Colonic mucosa (tissue), 4 donors: ENCODE measurements around the gene DCBLD2. TPM values are rescaled to one million over a fixed set of nuclear protein-coding genes. Genes with fewer than 3 reads are reported as not detected.

Source experiments
- DNase-seq: peaks from one replicate; pipeline ENCODE4 v3.0.0-alpha.2; 2020
- H3K27ac ChIP-seq: fragments of 200-600 bp; one replicate; pipeline ENCODE4 v1.8.0; 2021
- H3K27me3 ChIP-seq: fragments of 200-600 bp; one replicate; pipeline ENCODE4 v1.8.0; 2021
- H3K36me3 ChIP-seq: fragments of 200-600 bp; one replicate; pipeline ENCODE4 v1.8.0; 2021
- H3K4me1 ChIP-seq: fragments of 200-600 bp; one replicate; pipeline ENCODE4 v1.8.0; 2021; ENCODE audit warnings: mild to moderate bottlenecking
- H3K4me3 ChIP-seq: fragments of 200-600 bp; one replicate; pipeline ENCODE4 v1.8.0; 2021
- H3K9ac ChIP-seq, 2 donors: one replicate each; pipeline ENCODE4 v1.7.0; 2013; ENCODE audit warnings: control low read depth in 2 of 2, low read depth in 2 of 2, low read length in 2 of 2
- H3K9me3 ChIP-seq: fragments of 200-600 bp; one replicate; pipeline ENCODE4 v1.8.0; 2021
- intact Hi-C: fragments of 100-400 bp; cut with DNase I; formaldehyde crosslinking; loops from one replicate; pipeline ENCODE4 v1.14.1; 2022
- total RNA-seq, 2 donors: library from RNA; stranded (reverse); fragmentation: NEBNext Ultra II Directional in 1 of 2; extraction: Animal tissue kit (Norgen Biotek cat#: 25700) in 1 of 2; gene quantifications; one replicate each; pipeline ENCODE4 v1.2.1, GENCODE V29; 2021
- TF ChIP-seq, protein P1 (sequence below): fragments of 200-600 bp; IDR thresholded peaks from one replicate; pipeline ENCODE4 v1.8.0; 2022; ENCODE audit warnings: antibody characterized with exemption, mild to moderate bottlenecking
- donor health status: healthy.
- donor health status: DM: no; HTN: no; CAD: no.
- donor health status: DM: no; HTN: no; CAD: no.

DCBLD2 gene
- total RNA-seq, 2 donors from 2014 or later: 12.8 to 13.0 TPM

DNA sequence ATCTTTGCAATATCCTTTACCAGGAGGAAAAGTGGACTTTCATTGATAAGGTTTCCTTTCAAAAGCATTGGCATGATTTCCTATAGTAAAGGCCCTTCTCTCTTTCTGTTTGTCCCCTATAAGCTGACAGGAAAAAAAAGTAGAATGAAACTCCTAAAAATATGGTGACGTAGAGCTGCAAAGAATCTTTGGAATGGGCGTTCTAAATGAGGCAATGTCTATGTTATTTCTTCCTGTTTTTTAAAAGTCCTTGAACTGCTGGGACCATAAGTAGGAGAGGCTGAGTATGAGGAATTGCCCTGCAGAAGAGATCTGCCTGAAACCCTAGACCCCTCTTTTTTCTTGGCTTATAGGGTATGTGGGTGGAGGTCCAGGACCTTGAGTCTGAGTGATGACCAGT lies 121.2 kb downstream of the DCBLD2 start:
- TF ChIP-seq, protein P1, sequence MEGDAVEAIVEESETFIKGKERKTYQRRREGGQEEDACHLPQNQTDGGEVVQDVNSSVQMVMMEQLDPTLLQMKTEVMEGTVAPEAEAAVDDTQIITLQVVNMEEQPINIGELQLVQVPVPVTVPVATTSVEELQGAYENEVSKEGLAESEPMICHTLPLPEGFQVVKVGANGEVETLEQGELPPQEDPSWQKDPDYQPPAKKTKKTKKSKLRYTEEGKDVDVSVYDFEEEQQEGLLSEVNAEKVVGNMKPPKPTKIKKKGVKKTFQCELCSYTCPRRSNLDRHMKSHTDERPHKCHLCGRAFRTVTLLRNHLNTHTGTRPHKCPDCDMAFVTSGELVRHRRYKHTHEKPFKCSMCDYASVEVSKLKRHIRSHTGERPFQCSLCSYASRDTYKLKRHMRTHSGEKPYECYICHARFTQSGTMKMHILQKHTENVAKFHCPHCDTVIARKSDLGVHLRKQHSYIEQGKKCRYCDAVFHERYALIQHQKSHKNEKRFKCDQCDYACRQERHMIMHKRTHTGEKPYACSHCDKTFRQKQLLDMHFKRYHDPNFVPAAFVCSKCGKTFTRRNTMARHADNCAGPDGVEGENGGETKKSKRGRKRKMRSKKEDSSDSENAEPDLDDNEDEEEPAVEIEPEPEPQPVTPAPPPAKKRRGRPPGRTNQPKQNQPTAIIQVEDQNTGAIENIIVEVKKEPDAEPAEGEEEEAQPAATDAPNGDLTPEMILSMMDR: no peak
- H3K9me3 ChIP-seq: no peaks in the 10 kb centered on the region
- intact Hi-C loops: no loop called here
- H3K27me3 ChIP-seq: no peaks in the 10 kb centered on the region
- no peaks in the 10 kb centered on the region for H3K36me3 ChIP-seq
- H3K9ac ChIP-seq: no peak overlapping the region
- H3K4me3 ChIP-seq: no peak overlapping the region
- no peak for DNase-seq
- H3K4me1 ChIP-seq: no peaks in the 10 kb centered on the region
- no peak overlapping the region for H3K27ac ChIP-seq

DNA sequence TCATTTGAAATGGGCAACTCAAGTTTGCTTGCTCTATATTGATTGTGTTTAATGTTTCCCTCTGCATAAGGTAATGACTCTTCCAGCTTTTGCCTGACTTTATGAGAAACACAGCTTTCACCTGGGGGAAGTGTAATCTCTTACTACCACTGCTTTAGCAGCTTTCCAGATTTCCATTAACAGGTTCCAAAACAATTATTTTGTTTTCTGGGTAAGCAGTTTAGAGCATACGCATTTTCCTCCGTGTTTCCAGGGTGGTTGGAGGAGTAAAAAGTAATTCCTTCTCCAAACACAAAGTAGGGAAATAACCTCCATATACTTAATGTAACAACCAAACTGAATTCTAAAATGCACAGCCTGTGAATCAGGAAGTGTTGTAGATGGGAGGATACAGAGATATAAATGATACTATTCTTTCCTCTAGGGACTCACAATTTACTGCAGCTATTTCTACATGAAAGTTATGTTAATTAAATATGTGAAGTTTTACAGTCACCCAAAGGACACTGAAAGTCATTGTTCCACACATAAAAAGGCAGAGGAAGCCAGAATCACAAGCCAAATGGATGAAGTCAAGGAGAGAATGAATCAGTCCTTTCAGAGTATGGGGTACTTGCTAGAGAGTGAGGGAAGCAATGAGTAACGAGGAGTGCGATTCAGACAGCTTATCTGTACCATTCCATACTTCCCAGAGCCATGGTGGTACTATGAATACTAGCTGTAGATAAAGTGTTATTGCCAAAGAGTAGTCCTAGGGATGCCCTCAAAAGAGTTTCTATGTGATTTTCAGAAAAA lies 121.8 kb downstream of the DCBLD2 start:
- no peaks in the 10 kb centered on the region for H3K36me3 ChIP-seq
- no peak overlapping the region for H3K27ac ChIP-seq
- no peaks in the 10 kb centered on the region for H3K9me3 ChIP-seq
- no peaks in the 10 kb centered on the region for H3K4me1 ChIP-seq
- H3K27me3 ChIP-seq: no peaks in the 10 kb centered on the region
- no peak overlapping the region for H3K9ac ChIP-seq
- TF ChIP-seq, protein P1: no peak
- intact Hi-C loops: no loop called here
- no peak for DNase-seq
- H3K4me3 ChIP-seq: no peak overlapping the region

DNA sequence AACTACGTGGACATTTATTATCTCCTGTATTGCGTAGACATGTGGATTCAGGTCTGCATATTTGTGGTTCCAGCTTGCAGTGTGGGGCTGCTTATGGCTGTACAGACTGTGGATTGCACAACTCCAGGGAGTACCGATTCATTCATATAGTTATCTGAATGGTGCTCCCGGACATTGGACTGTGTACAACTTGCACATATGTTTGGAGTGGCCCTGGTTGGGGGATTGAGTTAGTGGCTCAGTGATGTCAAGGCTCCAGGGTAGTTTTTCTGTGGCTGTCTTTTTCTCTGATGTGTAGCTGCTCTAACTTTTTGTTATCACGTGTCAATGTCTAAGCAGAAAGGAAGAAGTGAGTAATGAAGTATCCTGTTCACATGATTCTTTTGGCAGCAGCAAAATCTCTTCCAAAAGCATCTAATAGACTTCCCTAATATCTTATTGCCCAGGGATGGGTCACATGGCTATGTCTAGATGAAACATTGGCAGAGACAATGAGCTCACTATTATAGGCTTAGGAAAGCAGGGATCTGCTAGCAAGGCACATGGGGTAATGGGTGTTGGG lies 122.6 kb downstream of the DCBLD2 start:
- H3K4me3 ChIP-seq: no peak overlapping the region
- H3K9me3 ChIP-seq: no peaks in the 10 kb centered on the region
- intact Hi-C loops: no loop called here
- DNase-seq: no peak
- H3K27ac ChIP-seq: no peak overlapping the region
- TF ChIP-seq, protein P1: no peak
- H3K36me3 ChIP-seq: no peaks in the 10 kb centered on the region
- no peak overlapping the region for H3K9ac ChIP-seq
- no peaks in the 10 kb centered on the region for H3K4me1 ChIP-seq
- H3K27me3 ChIP-seq: no peaks in the 10 kb centered on the region

- intact Hi-C loops: no loop called here
- no peak overlapping the region for H3K9ac ChIP-seq
Measured at GRCh38 chr3:98778383-98778782, 123.1 kb downstream of the DCBLD2 start.

GRCh38 chr3:98777801-98778220 lies 123.7 kb downstream of the DCBLD2 start:
- intact Hi-C loops: no loop called here
- Histone ChIP-seq H3K27me3 (no peaks in the 10 kb centered on the region), H3K36me3 (no peaks in the 10 kb centered on the region), H3K4me1 (no peaks in the 10 kb centered on the region), H3K27ac (no peak overlapping the region), H3K9ac (no peak overlapping the region), H3K9me3 (no peaks in the 10 kb centered on the region), H3K4me3 (no peak overlapping the region)
- no peak for DNase-seq
- TF ChIP-seq, protein P1: no peak

More at GRCh38 chr3:98778383-98778782, 123.1 kb downstream of the DCBLD2 start:
- H3K4me3 ChIP-seq: no peak overlapping the region
- no peak for DNase-seq
- H3K4me1 ChIP-seq: no peaks in the 10 kb centered on the region
- no peaks in the 10 kb centered on the region for H3K36me3 ChIP-seq
- H3K27ac ChIP-seq: no peak overlapping the region
- H3K27me3 ChIP-seq: no peaks in the 10 kb centered on the region
- no peaks in the 10 kb centered on the region for H3K9me3 ChIP-seq
- TF ChIP-seq, protein P1: no peak
